H9 (cell line): ENCODE results near the gene IRF4. TPM values are rescaled to one million over a fixed set of nuclear protein-coding genes. Genes with fewer than 3 reads are reported as not detected.

ENCODE experiments used
- DNase-seq: peaks from one replicate; pipeline ENCODE4 v3.0.0-alpha.2; 2017
- H2AFZ ChIP-seq: one replicate; pipeline ENCODE4 v1.6.1; 2013; ENCODE audit warnings: mild to moderate bottlenecking, low read length, control low read depth, moderate library complexity
- H2AK5ac ChIP-seq: 2 replicates; pipeline ENCODE4 v1.6.1; 2013; ENCODE audit warnings: low read length, control low read depth, mixed read lengths; ENCODE audit not compliant: insufficient read length
- H2BK120ac ChIP-seq: one replicate; pipeline ENCODE4 v1.6.1; 2013; ENCODE audit warnings: low read depth, mild to moderate bottlenecking, low read length, control low read depth, inconsistent platforms; ENCODE audit not compliant: poor library complexity, severe bottlenecking
- H2BK12ac ChIP-seq: 2 replicates; pipeline ENCODE4 v1.6.1; 2013; ENCODE audit warnings: low read length, control low read depth, mixed read lengths, low read depth; ENCODE audit not compliant: insufficient read length
- H2BK15ac ChIP-seq: 2 replicates; pipeline ENCODE4 v1.6.1; 2013; ENCODE audit warnings: low read depth, low read length, control low read depth
- H2BK20ac ChIP-seq: one replicate; pipeline ENCODE4 v1.6.1; 2013; ENCODE audit warnings: low read depth, mild to moderate bottlenecking, low read length, control low read depth, inconsistent platforms; ENCODE audit not compliant: poor library complexity, severe bottlenecking
- H2BK5ac ChIP-seq: 2 replicates; pipeline ENCODE4 v1.6.1; 2013; ENCODE audit warnings: low read length, control low read depth, mixed read lengths; ENCODE audit not compliant: insufficient read length
- H3K14ac ChIP-seq: 2 replicates; pipeline ENCODE4 v1.6.1; 2013; ENCODE audit warnings: low read length, control low read depth; ENCODE audit not compliant: insufficient read depth
- H3K18ac ChIP-seq: 2 replicates; pipeline ENCODE4 v1.6.1; 2013; ENCODE audit warnings: low read depth, mild to moderate bottlenecking, mixed read lengths, low read length, control low read depth; ENCODE audit not compliant: insufficient read length
- H3K23ac ChIP-seq: 2 replicates; pipeline ENCODE4 v1.6.1; 2013; ENCODE audit warnings: low read length, control low read depth, mixed read lengths, low read depth; ENCODE audit not compliant: insufficient read length
- H3K23me2 ChIP-seq: 2 replicates; pipeline ENCODE4 v1.6.1; 2013; ENCODE audit warnings: low read depth, mild to moderate bottlenecking, mixed read lengths, low read length, control low read depth; ENCODE audit not compliant: insufficient read length, poor library complexity, severe bottlenecking
- H3K27ac ChIP-seq: 2 replicates; pipeline ENCODE4 v1.5.1; 2013; ENCODE audit warnings: low read length, control low read depth, mixed read lengths, low read depth; ENCODE audit not compliant: insufficient read length
- H3K27me3 ChIP-seq: 2 replicates; pipeline ENCODE4 v1.6.1; 2013; ENCODE audit warnings: low read length, control low read depth, inconsistent platforms; ENCODE audit not compliant: insufficient read depth
- H3K4ac ChIP-seq: 2 replicates; pipeline ENCODE4 v1.6.1; 2013; ENCODE audit warnings: low read depth, mild to moderate bottlenecking, control low read depth, inconsistent platforms, low read length, moderate library complexity
- H3K4me1 ChIP-seq: 2 replicates; pipeline ENCODE4 v1.6.1; 2013; ENCODE audit warnings: low read length, control low read depth, inconsistent platforms; ENCODE audit not compliant: insufficient read depth
- H3K4me2 ChIP-seq: 2 replicates; pipeline ENCODE4 v1.6.1; 2013; ENCODE audit warnings: low read length, control low read depth, mixed read lengths; ENCODE audit not compliant: insufficient read length, insufficient read depth
- H3K56ac ChIP-seq: 2 replicates; pipeline ENCODE4 v1.6.1; 2013; ENCODE audit warnings: low read depth, mild to moderate bottlenecking, mixed read lengths, low read length, control low read depth; ENCODE audit not compliant: insufficient read length
- H3K79me1 ChIP-seq: 2 replicates; pipeline ENCODE4 v1.6.1; 2013; ENCODE audit warnings: low read depth, mild to moderate bottlenecking, moderate library complexity, low read length, control low read depth, inconsistent platforms; ENCODE audit not compliant: insufficient read depth, poor library complexity, severe bottlenecking
- H3K79me2 ChIP-seq: 2 replicates; pipeline ENCODE4 v1.6.1; 2013; ENCODE audit warnings: low read length, control low read depth, inconsistent platforms; ENCODE audit not compliant: insufficient read depth
- H3K9ac ChIP-seq: 2 replicates; pipeline ENCODE4 v1.6.1; 2013; ENCODE audit warnings: low read length, control low read depth, mixed read lengths; ENCODE audit not compliant: insufficient read length; ENCODE audit errors: extremely low read depth
- H3K9me3 ChIP-seq: one replicate; pipeline ENCODE4 v1.6.1; 2013; ENCODE audit warnings: low read depth, low read length, inconsistent platforms; ENCODE audit not compliant: control insufficient read depth
- H3T11ph ChIP-seq: one replicate; pipeline ENCODE4 v1.6.1; 2013; ENCODE audit warnings: mild to moderate bottlenecking, low read length, control low read depth, inconsistent platforms
- H4K20me1 ChIP-seq: one replicate; pipeline ENCODE4 v1.6.1; 2013; ENCODE audit not compliant: control insufficient read depth, insufficient read length, insufficient read depth
- H4K5ac ChIP-seq: 2 replicates; pipeline ENCODE4 v1.6.1; 2013; ENCODE audit warnings: low read depth, mild to moderate bottlenecking, mixed read lengths, low read length, control low read depth; ENCODE audit not compliant: insufficient read length
- H4K8ac ChIP-seq: replicated peaks from 2 replicates; pipeline ENCODE4 v1.6.1; 2013; ENCODE audit warnings: low read length, control low read depth, mixed read lengths, low read depth; ENCODE audit not compliant: insufficient read length
- H4K91ac ChIP-seq: 2 replicates; pipeline ENCODE4 v1.6.1; 2013; ENCODE audit warnings: low read depth, mild to moderate bottlenecking, moderate library complexity, mixed read lengths, low read length, control low read depth; ENCODE audit not compliant: insufficient read length
- H3K27ac Mint-ChIP-seq, 3 experiments: 2 replicates in 2 of 3; 3 replicates in 1 of 3; pipeline ENCODE4 v1.8.0; 2020 to 2021; ENCODE audit warnings: mixed read lengths in 3 of 3, mild to moderate bottlenecking in 1 of 3, moderate library complexity in 1 of 3
- H3K27me3 Mint-ChIP-seq: 2 replicates; pipeline ENCODE4 v1.8.0; 2021; ENCODE audit warnings: low read depth, mild to moderate bottlenecking, moderate library complexity, mixed read lengths
- H3K36me3 Mint-ChIP-seq, 3 experiments: 2 replicates in 2 of 3; 3 replicates in 1 of 3; pipeline ENCODE4 v1.8.0; 2020 to 2021; ENCODE audit warnings: low read depth in 3 of 3, mixed read lengths in 3 of 3; ENCODE audit not compliant: insufficient read depth in 1 of 3
- H3K4me1 Mint-ChIP-seq, 2 experiments: 2 replicates each; pipeline ENCODE4 v1.8.0; 2020; ENCODE audit warnings: mixed read lengths in 2 of 2
- H3K4me3 Mint-ChIP-seq, 2 experiments: 2 replicates in 1 of 2; 3 replicates in 1 of 2; pipeline ENCODE4 v1.8.0; 2020 to 2021; ENCODE audit warnings: mild to moderate bottlenecking in 2 of 2, mixed read lengths in 2 of 2, moderate library complexity in 1 of 2
- H3K9me3 Mint-ChIP-seq, 2 experiments: 2 replicates in 1 of 2; 3 replicates in 1 of 2; pipeline ENCODE4 v1.8.0; 2020; ENCODE audit warnings: mild to moderate bottlenecking in 2 of 2, mixed read lengths in 2 of 2, moderate library complexity in 1 of 2
- CTCF ChIP-seq: fragments of 200-600 bp; sonication (generic); conservative IDR thresholded peaks from 3 replicates; pipeline ENCODE4 v1.8.0; 2021; ENCODE audit warnings: antibody characterized with exemption, mild to moderate bottlenecking
- WGBS: extraction: QIAGEN DNeasy Blood & Tissue Kit; methylation state at CpG from one replicate; pipeline ENCODE4 v1.1.7; 2013; ENCODE audit warnings: missing lambda C conversion rate, low lambda C conversion rate, mixed read lengths; ENCODE audit not compliant: insufficient read length; ENCODE audit errors: extremely low coverage; 5-methylcytosine and 5-hydroxymethylcytosine counted together
- total RNA-seq: library from RNA; stranded (reverse); gene quantifications from 2 replicates; pipeline ENCODE4 v1.2.1, GENCODE V29; 2021

IRF4 gene
- total RNA-seq, 1 experiment from 2014 or later, result 0.31 TPM

GRCh38 chr6:396126-396520, 4.6 kb downstream of the IRF4 start:
- no peak overlapping the region for H3K14ac ChIP-seq
- H2BK20ac ChIP-seq, result no peak overlapping the region
- no peak overlapping the region for H3K56ac ChIP-seq
- no peak overlapping the region for H4K8ac ChIP-seq
- no peak overlapping the region for H2AK5ac ChIP-seq
- H3K9ac ChIP-seq, result no peak overlapping the region
- DNase-seq, result no peak
- peaks cover 72% of the 10 kb centered on the region for H3K27me3 Mint-ChIP-seq
- no peak for TF ChIP-seq CTCF
- H3K79me2 ChIP-seq, result no peaks in the 10 kb centered on the region
- H3K4ac ChIP-seq, result no peak overlapping the region
- H3K27ac Mint-ChIP-seq, result no peak overlapping the region
- no peaks in the 10 kb centered on the region for H3K79me1 ChIP-seq
- H3K27me3 ChIP-seq, result peaks cover 29% of the 10 kb centered on the region; the same call in 1 of the 2 replicates
- H3K4me1 Mint-ChIP-seq, result peaks cover 6 to 7% of the 10 kb centered on the region in 2 experiments
- no peaks in the 10 kb centered on the region for H3K4me1 ChIP-seq
- H4K91ac ChIP-seq, result no peak overlapping the region
- no peak overlapping the region for H3K18ac ChIP-seq
- H2BK5ac ChIP-seq, result no peak overlapping the region
- H2BK120ac ChIP-seq, result no peak overlapping the region
- no peaks in the 10 kb centered on the region; a peak in 1 of 7 replicates for H3K36me3 Mint-ChIP-seq
- H3K9me3 ChIP-seq, result no peaks in the 10 kb centered on the region
- H3K4me2 ChIP-seq, result no peak overlapping the region
- no peak overlapping the region for H4K5ac ChIP-seq
- WGBS, result no CpG with 5 or more reads among the region's 6 CpGs
- H2BK12ac ChIP-seq, result no peak overlapping the region
- peaks cover 19% of the 10 kb centered on the region for H3K23me2 ChIP-seq
- H3T11ph ChIP-seq, result no peak overlapping the region
- H3K27ac ChIP-seq, result no peak overlapping the region
- no peak overlapping the region for H2AFZ ChIP-seq
- H4K20me1 ChIP-seq, result no peaks in the 10 kb centered on the region
- H3K4me3 Mint-ChIP-seq, result no peak overlapping the region
- H3K9me3 Mint-ChIP-seq, result peaks cover 3 to 4% of the 10 kb centered on the region in 2 experiments; a peak in 4 of 5 replicates
- no peak overlapping the region for H3K23ac ChIP-seq
- H2BK15ac ChIP-seq, result no peak overlapping the region
